Mesodermal cell (in vitro differentiated cells): ENCODE results near the gene BAG1.

Source experiments
- H3K27ac ChIP-seq: 2 replicates; pipeline ENCODE4 v1.7.0; 2013; ENCODE audit warnings: mild to moderate bottlenecking, low read depth, low read length, moderate library complexity; ENCODE audit not compliant: severe bottlenecking
- H3K36me3 ChIP-seq: 2 replicates; pipeline ENCODE4 v1.7.1; 2013; ENCODE audit warnings: mild to moderate bottlenecking, low read length, moderate library complexity; ENCODE audit not compliant: control insufficient read depth, insufficient read depth
- H3K4me1 ChIP-seq: one replicate; pipeline ENCODE4 v1.7.1; 2013; ENCODE audit warnings: mild to moderate bottlenecking, low read length; ENCODE audit not compliant: insufficient read depth, control insufficient read depth, poor library complexity, severe bottlenecking
- H3K4me3 ChIP-seq: 2 replicates; pipeline ENCODE4 v1.7.0; 2013; ENCODE audit warnings: low read length, control low read depth, mild to moderate bottlenecking; ENCODE audit not compliant: insufficient read depth, poor library complexity, severe bottlenecking; ENCODE audit errors: extremely low read depth
- H3K9me3 ChIP-seq: 2 replicates; pipeline ENCODE4 v1.7.1; 2013; ENCODE audit warnings: mild to moderate bottlenecking, low read length, moderate library complexity; ENCODE audit not compliant: control insufficient read depth
- WGBS, 2 experiments: methylation state at CpG; one replicate each; pipeline ENCODE4 v1.1.5; 2013; ENCODE audit warnings: missing lambda C conversion rate in 2 of 2; ENCODE audit not compliant: insufficient coverage in 2 of 2; 5-methylcytosine and 5-hydroxymethylcytosine counted together

BAG1 gene

GRCh38 chr9:33260372-33260771, 4.1 kb downstream of the BAG1 start:
- no CpG with 5 or more reads among the region's 1 CpG for WGBS, 2 experiments
- Histone ChIP-seq H3K36me3 (peaks cover 70% of the 10 kb centered on the region), H3K9me3 (no peaks in the 10 kb centered on the region), H3K4me1 (no peaks in the 10 kb centered on the region), H3K4me3 (no peak overlapping the region), H3K27ac (no peak overlapping the region)

DNA sequence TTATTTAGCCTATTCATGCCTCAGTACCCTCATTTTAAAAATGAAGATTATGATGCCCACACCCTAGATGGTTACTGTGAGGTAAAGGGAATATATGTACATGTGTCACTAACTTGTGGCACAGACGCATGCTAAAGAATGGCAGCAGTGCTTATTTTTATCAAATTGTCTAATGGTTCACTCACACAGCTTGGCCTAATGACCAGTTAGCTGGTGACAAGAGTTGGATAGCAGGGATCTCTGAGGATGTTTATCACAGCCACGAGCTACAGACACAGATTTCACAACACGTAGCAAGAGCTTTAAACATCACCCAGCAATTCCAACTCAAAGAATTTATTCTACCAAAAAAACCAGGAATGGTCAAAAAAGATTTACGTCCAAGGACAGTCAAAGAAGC, 7.2 kb downstream of the BAG1 start:
- Histone ChIP-seq H3K4me1 (no peaks in the 10 kb centered on the region), H3K4me3 (no peak overlapping the region), H3K27ac (no peak overlapping the region), H3K9me3 (no peaks in the 10 kb centered on the region), H3K36me3 (peaks cover 94% of the 10 kb centered on the region)
- WGBS, 2 experiments = 100% methylated on average over 1 of the region's 4 CpGs; no CpG with 5 or more reads in 1 of the 2 experiments

GRCh38 chr9:33256236-33256635, 8.3 kb downstream of the BAG1 start:
- H3K4me3 ChIP-seq = no peak overlapping the region

GRCh38 chr9:33255471-33255870, 9.0 kb downstream of the BAG1 start:
- WGBS, 2 experiments = 95 to 96% methylated on average over 3 to 4 of the region's 4 CpGs
- peaks cover 76% of the 10 kb centered on the region for H3K36me3 ChIP-seq

More at GRCh38 chr9:33256236-33256635, 8.3 kb downstream of the BAG1 start:
- Histone ChIP-seq H3K27ac (no peak overlapping the region), H3K4me1 (no peaks in the 10 kb centered on the region), H3K36me3 (peaks cover 84% of the 10 kb centered on the region), H3K9me3 (no peaks in the 10 kb centered on the region)
- 100% methylated on average over 1 of the region's 2 CpGs; no CpG with 5 or more reads in 1 of the 2 experiments for WGBS, 2 experiments

GRCh38 chr9:33255014-33255413, 9.5 kb downstream of the BAG1 start:
- H3K4me3 ChIP-seq = no peak overlapping the region
- no peaks in the 10 kb centered on the region for H3K9me3 ChIP-seq
- 93 to 99% methylated on average over 7 to 8 of the region's 8 CpGs for WGBS, 2 experiments
- peaks cover 72% of the 10 kb centered on the region for H3K36me3 ChIP-seq
- H3K27ac ChIP-seq = no peak overlapping the region
- H3K4me1 ChIP-seq = no peaks in the 10 kb centered on the region

More at GRCh38 chr9:33255471-33255870, 9.0 kb downstream of the BAG1 start:
- Histone ChIP-seq H3K4me1 (no peaks in the 10 kb centered on the region), H3K4me3 (no peak overlapping the region), H3K9me3 (no peaks in the 10 kb centered on the region), H3K27ac (no peak overlapping the region)

- H3K4me3 ChIP-seq = no peak overlapping the region
- no peaks in the 10 kb centered on the region for H3K4me1 ChIP-seq
- WGBS, 2 experiments = 90 to 100% methylated on average over 2 to 4 of the region's 4 CpGs
- peaks cover 64% of the 10 kb centered on the region for H3K36me3 ChIP-seq
- H3K9me3 ChIP-seq = no peaks in the 10 kb centered on the region
- no peak overlapping the region for H3K27ac ChIP-seq
Observed at GRCh38 chr9:33254211-33254610, 10.3 kb downstream of the BAG1 start.

GRCh38 chr9:33250458-33250995, 14.0 kb downstream of the BAG1 start:
- no peaks in the 10 kb centered on the region for H3K4me1 ChIP-seq
- no peak overlapping the region for H3K4me3 ChIP-seq
- H3K27ac ChIP-seq = no peak overlapping the region
- H3K36me3 ChIP-seq = peaks cover 45% of the 10 kb centered on the region
- H3K9me3 ChIP-seq = no peaks in the 10 kb centered on the region
- WGBS, 2 experiments = 80 to 82% methylated on average over 1 of the region's 1 CpG

DNA sequence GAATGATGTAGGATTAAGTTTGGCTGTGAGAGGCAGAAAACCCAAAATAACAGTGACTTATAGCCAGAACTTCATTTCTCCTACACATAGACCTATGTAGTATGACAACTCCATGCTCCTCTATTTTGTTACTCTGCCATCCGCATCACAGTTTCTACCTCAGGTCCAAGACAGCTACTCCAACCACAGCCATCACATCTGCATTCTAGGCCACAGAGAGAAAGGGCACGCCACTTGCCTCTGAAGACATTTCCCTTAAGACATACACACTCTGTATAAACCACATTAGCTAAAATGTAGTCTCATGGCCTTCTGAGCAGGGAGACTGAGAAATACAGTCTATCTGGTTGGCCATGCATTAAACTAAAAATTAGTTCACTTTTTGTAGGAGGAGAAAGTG, 14.5 kb downstream of the BAG1 start:
- WGBS, 2 experiments = 67 to 100% methylated on average over 1 of the region's 2 CpGs
- Histone ChIP-seq H3K4me1 (no peaks in the 10 kb centered on the region), H3K36me3 (peaks cover 39% of the 10 kb centered on the region), H3K4me3 (no peak overlapping the region), H3K9me3 (no peaks in the 10 kb centered on the region), H3K27ac (no peak overlapping the region)

GRCh38 chr9:33249087-33249658, 15.3 kb downstream of the BAG1 start:
- Histone ChIP-seq H3K4me1 (no peaks in the 10 kb centered on the region), H3K4me3 (no peak overlapping the region), H3K36me3 (peaks cover 31% of the 10 kb centered on the region), H3K9me3 (no peaks in the 10 kb centered on the region), H3K27ac (no peak overlapping the region)
- 93 to 95% methylated on average over 4 to 6 of the region's 6 CpGs for WGBS, 2 experiments

DNA sequence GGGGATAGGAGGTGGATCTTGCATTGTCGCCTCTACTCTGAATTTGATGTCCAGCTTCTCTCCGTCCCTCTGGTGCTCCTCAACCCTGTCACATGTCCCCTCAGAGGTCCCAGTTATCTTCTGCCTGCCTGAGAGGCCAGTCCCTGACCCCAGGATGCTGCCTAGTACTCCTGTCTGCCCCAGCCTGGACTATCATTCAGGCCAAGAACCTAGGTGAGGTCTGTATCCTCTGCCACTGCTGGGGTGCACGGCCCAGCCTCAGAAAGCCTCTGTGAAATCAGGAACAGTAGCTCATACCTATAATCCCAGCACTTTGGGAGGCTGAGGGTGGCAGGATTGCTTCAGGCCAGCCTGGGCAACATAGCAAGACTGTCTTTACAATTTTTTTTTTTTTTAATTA, 15.9 kb downstream of the BAG1 start:
- Histone ChIP-seq H3K4me1 (no peaks in the 10 kb centered on the region), H3K36me3 (peaks cover 26% of the 10 kb centered on the region), H3K9me3 (no peaks in the 10 kb centered on the region), H3K27ac (no peak overlapping the region), H3K4me3 (no peak overlapping the region)
- 94 to 97% methylated on average over 2 to 3 of the region's 3 CpGs for WGBS, 2 experiments

DNA sequence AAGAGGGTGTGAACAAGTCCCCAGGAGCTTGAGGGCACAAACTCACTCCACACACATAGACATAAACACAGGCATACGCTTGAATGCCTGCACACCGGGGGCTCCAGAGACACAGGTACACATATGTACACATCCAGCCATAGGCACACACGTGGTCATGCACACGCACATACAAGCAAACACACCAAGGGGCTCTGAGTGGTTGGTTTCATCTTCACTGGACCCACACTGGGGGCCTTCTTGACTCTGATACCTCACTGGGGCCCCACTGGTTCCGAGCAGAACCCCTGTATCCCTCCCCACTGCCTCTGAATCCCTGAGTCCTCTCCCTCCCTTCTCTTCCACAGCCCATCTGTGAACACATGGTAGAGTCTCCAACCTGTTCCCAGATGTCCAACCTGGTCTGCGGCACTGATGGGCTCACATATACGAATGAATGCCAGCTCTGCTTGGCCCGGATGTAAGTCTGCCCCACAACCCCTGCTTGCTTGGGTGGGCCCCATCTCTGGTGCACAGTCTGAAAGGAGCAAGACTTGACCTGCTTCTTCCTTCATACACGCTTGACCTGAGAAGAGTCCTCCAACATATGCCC, 18.1 kb downstream of the BAG1 start:
- H3K9me3 ChIP-seq = no peaks in the 10 kb centered on the region
- H3K36me3 ChIP-seq = peaks cover 14% of the 10 kb centered on the region
- no peak overlapping the region for H3K4me3 ChIP-seq
- 86 to 93% methylated on average over 8 to 9 of the region's 9 CpGs for WGBS, 2 experiments
- H3K4me1 ChIP-seq = no peaks in the 10 kb centered on the region
- no peak overlapping the region for H3K27ac ChIP-seq
